ENCODE measurements around the gene AFAP1L2.

GRCh38 chr10:114283535-114284234 is 120.6 kb downstream of the AFAP1L2 start:
- no peak for TF ChIP-seq CTCF (IDR thresholded peaks at IDR 0.05 in 2 of 3, conservative IDR thresholded peaks at IDR 0.05 in 1 of 3; ENCODE audit: insufficient read depth in 2 of 3, low read depth in 1 of 3, low read length in 3 of 3)
- TF ChIP-seq U2AF2 (optimal IDR thresholded peaks at IDR 0.05; ENCODE audit: low read depth, low read length) = no peak
- no peak for TF ChIP-seq CHCHD3 (CRISPR knock-in tag; IDR thresholded peaks at IDR 0.05)
- TF ChIP-seq FOXA1 (IDR thresholded peaks at IDR 0.05; ENCODE audit: borderline replicate concordance) = no peak
- no peak for TF ChIP-seq FOXK2 (conservative IDR thresholded peaks at IDR 0.05 in 1 of 2, IDR thresholded peaks at IDR 0.05 in 1 of 2; ENCODE audit: low read depth in 2 of 2)

Measured in K562 (cell line).